ENCODE data around the gene TGFA.

TGFA gene

GRCh38 chr2:70503896-70504295 lies 49.7 kb downstream of the TGFA start:
- Histone ChIP-seq H3K27ac (ENCODE audit: extremely low read depth, low read depth, low read length) (no peak overlapping the region), H3K4me1 (ENCODE audit: control insufficient read depth, insufficient read depth, low read length) (no peaks in the 10 kb centered on the region), H3K9me3 (ENCODE audit: control insufficient read depth, insufficient read depth, low read depth, low read length) (no peaks in the 10 kb centered on the region), H3K36me3 (ENCODE audit: control insufficient read depth in 2 of 2, insufficient read depth in 1 of 2, low read length in 2 of 2) (no peaks in the 10 kb centered on the region), H3K4me3 (ENCODE audit: low read depth, low read length) (no peak overlapping the region)
- CTCF ChIA-PET, result interaction anchor here (1.0 kb wide), 1 partner anchor 163 kb away, joined by 3 read pairs; no protein-coding TSS in a partner anchor
- TF ChIP-seq ZXDB (tag by site-specific recombination; IDR thresholded peaks at IDR 0.05), result no peak
- no peak for TF ChIP-seq OVOL3 (tag by site-specific recombination; IDR thresholded peaks at IDR 0.05)
- no peak for TF ChIP-seq ZSCAN23 (tag by site-specific recombination; IDR thresholded peaks at IDR 0.05)
- TF ChIP-seq ZBTB20 (tag by site-specific recombination; IDR thresholded peaks at IDR 0.05), result no peak
- TF ChIP-seq, protein P1, sequence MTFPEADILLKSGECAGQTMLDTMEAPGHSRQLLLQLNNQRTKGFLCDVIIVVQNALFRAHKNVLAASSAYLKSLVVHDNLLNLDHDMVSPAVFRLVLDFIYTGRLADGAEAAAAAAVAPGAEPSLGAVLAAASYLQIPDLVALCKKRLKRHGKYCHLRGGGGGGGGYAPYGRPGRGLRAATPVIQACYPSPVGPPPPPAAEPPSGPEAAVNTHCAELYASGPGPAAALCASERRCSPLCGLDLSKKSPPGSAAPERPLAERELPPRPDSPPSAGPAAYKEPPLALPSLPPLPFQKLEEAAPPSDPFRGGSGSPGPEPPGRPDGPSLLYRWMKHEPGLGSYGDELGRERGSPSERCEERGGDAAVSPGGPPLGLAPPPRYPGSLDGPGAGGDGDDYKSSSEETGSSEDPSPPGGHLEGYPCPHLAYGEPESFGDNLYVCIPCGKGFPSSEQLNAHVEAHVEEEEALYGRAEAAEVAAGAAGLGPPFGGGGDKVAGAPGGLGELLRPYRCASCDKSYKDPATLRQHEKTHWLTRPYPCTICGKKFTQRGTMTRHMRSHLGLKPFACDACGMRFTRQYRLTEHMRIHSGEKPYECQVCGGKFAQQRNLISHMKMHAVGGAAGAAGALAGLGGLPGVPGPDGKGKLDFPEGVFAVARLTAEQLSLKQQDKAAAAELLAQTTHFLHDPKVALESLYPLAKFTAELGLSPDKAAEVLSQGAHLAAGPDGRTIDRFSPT (tag by site-specific recombination; IDR thresholded peaks at IDR 0.05), result no peak
- TF ChIP-seq ZNF777 (tag by site-specific recombination; IDR thresholded peaks at IDR 0.05; ENCODE audit: borderline replicate concordance), result no peak
- TF ChIP-seq ZNF341 (tag by site-specific recombination; IDR thresholded peaks at IDR 0.05; ENCODE audit: low read depth), result no peak
- TF ChIP-seq ZBTB26 (tag by site-specific recombination; optimal IDR thresholded peaks at IDR 0.05), result no peak
- no peak for TF ChIP-seq ZNF239 (tag by site-specific recombination; IDR thresholded peaks at IDR 0.05)
- no peak for TF ChIP-seq BCL11A (tag by site-specific recombination; IDR thresholded peaks at IDR 0.05; ENCODE audit: low read depth)
- no peak for TF ChIP-seq PRDM2 (tag by site-specific recombination; IDR thresholded peaks at IDR 0.05; ENCODE audit: borderline replicate concordance)
- no peak for TF ChIP-seq ZBTB17 (tag by site-specific recombination; IDR thresholded peaks at IDR 0.05)
- TF ChIP-seq BCL6B (tag by site-specific recombination; IDR thresholded peaks at IDR 0.05), result no peak
- TF ChIP-seq ZNF121 (tag by site-specific recombination; IDR thresholded peaks at IDR 0.05), result no peak
- TF ChIP-seq ZNF354C (tag by site-specific recombination; IDR thresholded peaks at IDR 0.05; ENCODE audit: borderline replicate concordance, low read depth), result no peak
- POLR2A ChIA-PET, result no interaction called here

GRCh38 chr2:70501728-70502127 lies 51.9 kb downstream of the TGFA start:
- Histone ChIP-seq H3K4me1 (ENCODE audit: control insufficient read depth, insufficient read depth, low read length) (no peaks in the 10 kb centered on the region), H3K36me3 (ENCODE audit: control insufficient read depth in 2 of 2, insufficient read depth in 1 of 2, low read length in 2 of 2) (no peaks in the 10 kb centered on the region), H3K4me3 (ENCODE audit: low read depth, low read length) (no peak overlapping the region), H3K9me3 (ENCODE audit: control insufficient read depth, insufficient read depth, low read depth, low read length) (no peaks in the 10 kb centered on the region), H3K27ac (ENCODE audit: extremely low read depth, low read depth, low read length) (no peak overlapping the region)
- POLR2A ChIA-PET, result no interaction called here
- CTCF ChIA-PET, result interaction anchor here (0.7 kb wide), 2 partner anchors 483 to 758 kb away, joined by 3 read pairs; no protein-coding TSS in a partner anchor
- TF ChIP-seq ZNF211 (tag by site-specific recombination; IDR thresholded peaks at IDR 0.05; ENCODE audit: low read depth), result no peak
- TF ChIP-seq SETDB1 (IDR thresholded peaks at IDR 0.05; ENCODE audit: insufficient read length, low read length), result no peak
- no peak for TF ChIP-seq ZNF114 (tag by site-specific recombination; IDR thresholded peaks at IDR 0.05)
- TF ChIP-seq TCF7L2 (IDR thresholded peaks at IDR 0.05; ENCODE audit: borderline replicate concordance, low read depth, low read length), result no peak
- no peak for TF ChIP-seq ZNF366 (tag by site-specific recombination; conservative IDR thresholded peaks at IDR 0.05)
- TF ChIP-seq ATF2 (tag by site-specific recombination; IDR thresholded peaks at IDR 0.05; ENCODE audit: low read depth), result no peak
- TF ChIP-seq ZSCAN16 (tag by site-specific recombination; IDR thresholded peaks at IDR 0.05), result no peak
- TF ChIP-seq EGR2 (tag by site-specific recombination; IDR thresholded peaks at IDR 0.05; ENCODE audit: low read depth), result no peak
- TF ChIP-seq MZF1 (tag by site-specific recombination; IDR thresholded peaks at IDR 0.05; ENCODE audit: borderline replicate concordance), result no peak
- no peak for TF ChIP-seq ZNF404 (tag by site-specific recombination; IDR thresholded peaks at IDR 0.05)

Data from HEK293 (cell line).